Measurements from ENCODE around the gene KRAS.

- TF ChIP-seq CTCF (IDR thresholded peaks at IDR 0.05; ENCODE audit: low read depth, low read length, poor library complexity, severe bottlenecking), result no peak
- no peak for TF ChIP-seq EZH2phosphoT487 (IDR thresholded peaks at IDR 0.05; ENCODE audit: borderline replicate concordance, low read length)
These were observed 3.6 kb upstream of the KRAS start for GRCh38 chr12:25254271-25254880.

Data from DOHH2 (cell line).